ENCODE results near the gene TJP2. TPM values are rescaled to one million over a fixed set of nuclear protein-coding genes. Genes with fewer than 3 reads are reported as not detected.
A peak's percentile ranks its signal among the peaks of the same experiment; 100 is the strongest.

TJP2 gene
- total RNA-seq, 1 donor from 2014 or later: 39.6 TPM

- no peak overlapping the region for H3K9ac ChIP-seq (ENCODE audit: low read length)
- no peaks in the 10 kb centered on the region for H3K9me3 ChIP-seq (ENCODE audit: insufficient read depth, low read depth, low read length)
- no peak for DNase-seq (ENCODE audit: low read depth)
- H3K4me1 ChIP-seq (ENCODE audit: insufficient read depth, low read length): peaks cover 2% of the 10 kb centered on the region
- Mint-ChIP-seq H3K36me3 (ENCODE audit: low read depth, unreplicated experiment) (peaks cover 1% of the 10 kb centered on the region), H3K4me1 (ENCODE audit: low read depth, unreplicated experiment) (peaks cover 3% of the 10 kb centered on the region), H3K27me3 (ENCODE audit: low read depth, unreplicated experiment) (no peaks in the 10 kb centered on the region), H3K4me3 (ENCODE audit: unreplicated experiment) (no peak overlapping the region), H3K9me3 (ENCODE audit: unreplicated experiment) (no peaks in the 10 kb centered on the region), H3K27ac (ENCODE audit: unreplicated experiment) (no peak overlapping the region)
- TF ChIP-seq CTCF (IDR thresholded peaks at IDR 0.05; ENCODE audit: insufficient read depth, low read depth, low read length): no peak
- TF ChIP-seq EZH2 (IDR thresholded peaks at IDR 0.05; ENCODE audit: insufficient read depth, low read length): no peak
- no peaks in the 10 kb centered on the region for H4K20me1 ChIP-seq (ENCODE audit: insufficient read depth, low read length)
- FAIRE-seq: no peak
- no peak overlapping the region for H3K27ac ChIP-seq (ENCODE audit: low read depth, low read length)
- no peaks in the 10 kb centered on the region for H3K27me3 ChIP-seq (ENCODE audit: insufficient read depth, low read length)
- no peaks in the 10 kb centered on the region for H3K36me3 ChIP-seq (ENCODE audit: insufficient read depth, low read length)
- no peaks in the 10 kb centered on the region for H3K79me2 ChIP-seq (ENCODE audit: insufficient read depth, low read length)
- H3K4me3 ChIP-seq (ENCODE audit: insufficient read depth, low read depth, low read length): no peak overlapping the region
- no peak overlapping the region for H3K4me2 ChIP-seq (ENCODE audit: low read length)
- H2AFZ ChIP-seq (ENCODE audit: low read depth, low read length): no peak overlapping the region
Measured at GRCh38 chr9:69165581-69165980, 8.5 kb upstream of the TJP2 start.

- Histone ChIP-seq H3K9ac (ENCODE audit: low read length) (no peak overlapping the region), H3K4me3 (ENCODE audit: insufficient read depth, low read depth, low read length) (no peak overlapping the region), H3K79me2 (ENCODE audit: insufficient read depth, low read length) (no peaks in the 10 kb centered on the region), H3K36me3 (ENCODE audit: insufficient read depth, low read length) (no peaks in the 10 kb centered on the region), H3K27ac (ENCODE audit: low read depth, low read length) (no peak overlapping the region), H3K27me3 (ENCODE audit: insufficient read depth, low read length) (no peaks in the 10 kb centered on the region), H2AFZ (ENCODE audit: low read depth, low read length) (no peak overlapping the region), H3K4me2 (ENCODE audit: low read length) (no peak overlapping the region), H4K20me1 (ENCODE audit: insufficient read depth, low read length) (no peaks in the 10 kb centered on the region), H3K9me3 (ENCODE audit: insufficient read depth, low read depth, low read length) (no peaks in the 10 kb centered on the region), H3K4me1 (ENCODE audit: insufficient read depth, low read length) (peaks cover 19% of the 10 kb centered on the region)
- no peak for FAIRE-seq
- Mint-ChIP-seq H3K4me1 (ENCODE audit: low read depth, unreplicated experiment) (peaks cover 14% of the 10 kb centered on the region), H3K9me3 (ENCODE audit: unreplicated experiment) (no peaks in the 10 kb centered on the region), H3K4me3 (ENCODE audit: unreplicated experiment) (no peak overlapping the region), H3K27me3 (ENCODE audit: low read depth, unreplicated experiment) (no peaks in the 10 kb centered on the region), H3K36me3 (ENCODE audit: low read depth, unreplicated experiment) (peaks cover 1% of the 10 kb centered on the region), H3K27ac (ENCODE audit: unreplicated experiment) (no peak overlapping the region)
- no peak for TF ChIP-seq EZH2 (IDR thresholded peaks at IDR 0.05; ENCODE audit: insufficient read depth, low read length)
- TF ChIP-seq CTCF (IDR thresholded peaks at IDR 0.05; ENCODE audit: insufficient read depth, low read depth, low read length): no peak
- DNase-seq (ENCODE audit: low read depth): peak; percentile 41
Measured at GRCh38 chr9:69168709-69169217, 5.3 kb upstream of the TJP2 start.

- no peak for DNase-seq (ENCODE audit: low read depth)
- no peak overlapping the region for H3K27ac ChIP-seq (ENCODE audit: low read depth, low read length)
- Mint-ChIP-seq H3K4me3 (ENCODE audit: unreplicated experiment) (no peak overlapping the region), H3K4me1 (ENCODE audit: low read depth, unreplicated experiment) (peaks cover 16% of the 10 kb centered on the region), H3K9me3 (ENCODE audit: unreplicated experiment) (no peaks in the 10 kb centered on the region), H3K27ac (ENCODE audit: unreplicated experiment) (no peak overlapping the region), H3K27me3 (ENCODE audit: low read depth, unreplicated experiment) (no peaks in the 10 kb centered on the region), H3K36me3 (ENCODE audit: low read depth, unreplicated experiment) (peaks cover 1% of the 10 kb centered on the region)
- TF ChIP-seq EZH2 (IDR thresholded peaks at IDR 0.05; ENCODE audit: insufficient read depth, low read length) (no peak), CTCF (IDR thresholded peaks at IDR 0.05; ENCODE audit: insufficient read depth, low read depth, low read length) (no peak)
- no peak for FAIRE-seq
- no peaks in the 10 kb centered on the region for H3K9me3 ChIP-seq (ENCODE audit: insufficient read depth, low read depth, low read length)
- no peaks in the 10 kb centered on the region for H3K27me3 ChIP-seq (ENCODE audit: insufficient read depth, low read length)
- H3K36me3 ChIP-seq (ENCODE audit: insufficient read depth, low read length): no peaks in the 10 kb centered on the region
- H3K4me2 ChIP-seq (ENCODE audit: low read length): peak overlapping the region; percentile 72
- H3K4me3 ChIP-seq (ENCODE audit: insufficient read depth, low read depth, low read length): no peak overlapping the region
- H2AFZ ChIP-seq (ENCODE audit: low read depth, low read length): no peak overlapping the region
- H3K79me2 ChIP-seq (ENCODE audit: insufficient read depth, low read length): no peaks in the 10 kb centered on the region
- H3K9ac ChIP-seq (ENCODE audit: low read length): no peak overlapping the region
- H4K20me1 ChIP-seq (ENCODE audit: insufficient read depth, low read length): peaks cover under 1% of the 10 kb centered on the region
- peaks cover 19% of the 10 kb centered on the region for H3K4me1 ChIP-seq (ENCODE audit: insufficient read depth, low read length)
Measured at GRCh38 chr9:69170231-69170630, 3.8 kb upstream of the TJP2 start.
